ENCODE measurements around the gene NUDT15.
A peak's percentile ranks its signal among the peaks of the same experiment; 100 is the strongest.
"Not testable (repeated sequence)": the region's sequence is repeated elsewhere in the genome, so short reads cannot be mapped to it uniquely, and the experiment has no call there.

Gene NUDT15

GRCh38 chr13:48037346-48038173 lies at the start of gene NUDT15:
NUDT15 (plus strand) TSS chr13:48037726; CDS start chr13:48037747, 21 bp downstream.
- DNase-seq (ENCODE audit: low read depth in 2 of 2): peak; percentile 86 to 90

GRCh38 chr13:47990427-47990826 lies 47.1 kb upstream of the NUDT15 start:
- no peak for DNase-seq (ENCODE audit: low read depth in 2 of 2)

GRCh38 chr13:47990920-47991466 lies 46.5 kb upstream of the NUDT15 start:
- no peak for DNase-seq (ENCODE audit: low read depth in 2 of 2)

GRCh38 chr13:47991859-47992258 lies 45.7 kb upstream of the NUDT15 start:
- DNase-seq (ENCODE audit: low read depth in 2 of 2): no peak

GRCh38 chr13:47997384-47997783 lies 40.1 kb upstream of the NUDT15 start:
- DNase-seq (ENCODE audit: low read depth in 2 of 2): no peak

- DNase-seq (ENCODE audit: low read depth in 2 of 2): no peak
Measured at GRCh38 chr13:47999973-48000372, 37.6 kb upstream of the NUDT15 start.

- DNase-seq (ENCODE audit: low read depth in 2 of 2): no peak
Measured at GRCh38 chr13:48000559-48001113, 36.9 kb upstream of the NUDT15 start.

- DNase-seq (ENCODE audit: low read depth in 2 of 2): peak; percentile 79 to 91
Measured at GRCh38 chr13:48001114-48001881, 36.2 kb upstream of the NUDT15 start, which contains the start of gene SUCLA2. SUCLA2 (minus strand) TSS chr13:48001273; CDS start chr13:48001269, 4 bp downstream.

GRCh38 chr13:48001999-48002398 lies 35.5 kb upstream of the NUDT15 start:
- DNase-seq (ENCODE audit: low read depth in 2 of 2): not testable (repeated sequence)

- no peak for DNase-seq (ENCODE audit: low read depth in 2 of 2)
Measured at GRCh38 chr13:48004201-48004600, 33.3 kb upstream of the NUDT15 start.

GRCh38 chr13:48006396-48006795 lies 31.1 kb upstream of the NUDT15 start:
- no peak for DNase-seq (ENCODE audit: low read depth in 2 of 2)

GRCh38 chr13:48009284-48009683 lies 28.2 kb upstream of the NUDT15 start:
- no peak for DNase-seq (ENCODE audit: low read depth in 2 of 2)

- no peak for DNase-seq (ENCODE audit: low read depth in 2 of 2)
Measured at GRCh38 chr13:48010698-48011097, 26.8 kb upstream of the NUDT15 start.

- DNase-seq (ENCODE audit: low read depth in 2 of 2): no peak
Measured at GRCh38 chr13:48012668-48013067, 24.9 kb upstream of the NUDT15 start.

- no peak for DNase-seq (ENCODE audit: low read depth in 2 of 2)
Measured at GRCh38 chr13:48014359-48014758, 23.2 kb upstream of the NUDT15 start.

GRCh38 chr13:48018637-48019036 lies 18.9 kb upstream of the NUDT15 start:
- no peak for DNase-seq (ENCODE audit: low read depth in 2 of 2)

GRCh38 chr13:48019796-48020195 lies 17.7 kb upstream of the NUDT15 start:
- DNase-seq (ENCODE audit: low read depth in 2 of 2): no peak

GRCh38 chr13:48028066-48028465 lies 9.5 kb upstream of the NUDT15 start:
- DNase-seq (ENCODE audit: low read depth in 2 of 2): no peak

GRCh38 chr13:48029859-48030258 lies 7.7 kb upstream of the NUDT15 start:
- no peak for DNase-seq (ENCODE audit: low read depth in 2 of 2)

GRCh38 chr13:48038761-48039160 lies 1.2 kb downstream of the NUDT15 start:
- no peak for DNase-seq (ENCODE audit: low read depth in 2 of 2)

GRCh38 chr13:48040049-48040448 lies 2.5 kb downstream of the NUDT15 start:
- DNase-seq (ENCODE audit: low read depth in 2 of 2): no peak

GRCh38 chr13:48040896-48041295 lies 3.4 kb downstream of the NUDT15 start:
- DNase-seq (ENCODE audit: low read depth in 2 of 2): no peak

Data from stimulated activated CD4-positive, alpha-beta T cell treated with anti-CD3 and anti-CD28 coated beads, Interleukin-12 subunit alpha, Interleukin-12 subunit beta, amount 100 ng/mL, for 24 hours (primary cell).